Activated naive CD8-positive, alpha-beta T cell (primary cell): ENCODE results near the gene XYLT1.

ENCODE experiments used
- H3K27ac Mint-ChIP-seq: one replicate; pipeline ENCODE4 v1.8.0; 2021; ENCODE audit warnings: mixed read lengths
- H3K27me3 Mint-ChIP-seq: one replicate; pipeline ENCODE4 v1.8.0; 2021; ENCODE audit warnings: mixed read lengths
- H3K36me3 Mint-ChIP-seq: one replicate; pipeline ENCODE4 v1.8.0; 2021; ENCODE audit warnings: mixed read lengths
- H3K4me1 Mint-ChIP-seq: one replicate; pipeline ENCODE4 v1.8.0; 2021; ENCODE audit warnings: low read depth, mixed read lengths
- H3K4me3 Mint-ChIP-seq: one replicate; pipeline ENCODE4 v1.8.0; 2021; ENCODE audit warnings: mild to moderate bottlenecking, mixed read lengths
- H3K9me3 Mint-ChIP-seq: one replicate; pipeline ENCODE4 v1.8.0; 2021; ENCODE audit warnings: low read depth, mixed read lengths

Gene XYLT1

GRCh38 chr16:17070882-17071592 is 399.7 kb downstream of the XYLT1 start:
- peaks cover 2% of the 10 kb centered on the region for H3K36me3 Mint-ChIP-seq
- H3K9me3 Mint-ChIP-seq = no peaks in the 10 kb centered on the region
- H3K4me3 Mint-ChIP-seq = peak overlapping the region; percentile 84
- peaks cover 23% of the 10 kb centered on the region for H3K4me1 Mint-ChIP-seq
- peak overlapping the region; percentile 96 for H3K27ac Mint-ChIP-seq
- no peaks in the 10 kb centered on the region for H3K27me3 Mint-ChIP-seq

- peaks cover 2% of the 10 kb centered on the region for H3K36me3 Mint-ChIP-seq
- no peaks in the 10 kb centered on the region for H3K27me3 Mint-ChIP-seq
- H3K9me3 Mint-ChIP-seq = no peaks in the 10 kb centered on the region
- peak overlapping the region; percentile 11 for H3K27ac Mint-ChIP-seq
- H3K4me3 Mint-ChIP-seq = no peak overlapping the region
- peaks cover 23% of the 10 kb centered on the region for H3K4me1 Mint-ChIP-seq
These were observed 401.1 kb downstream of the XYLT1 start for GRCh38 chr16:17069681-17070080.

- H3K4me1 Mint-ChIP-seq = peaks cover 23% of the 10 kb centered on the region
- H3K4me3 Mint-ChIP-seq = no peak overlapping the region
- H3K27me3 Mint-ChIP-seq = no peaks in the 10 kb centered on the region
- H3K36me3 Mint-ChIP-seq = peaks cover 2% of the 10 kb centered on the region
- no peak overlapping the region for H3K27ac Mint-ChIP-seq
- no peaks in the 10 kb centered on the region for H3K9me3 Mint-ChIP-seq
These were observed 402.2 kb downstream of the XYLT1 start for GRCh38 chr16:17068524-17068923.

- H3K27me3 Mint-ChIP-seq = no peaks in the 10 kb centered on the region
- no peak overlapping the region for H3K4me3 Mint-ChIP-seq
- H3K9me3 Mint-ChIP-seq = no peaks in the 10 kb centered on the region
- H3K4me1 Mint-ChIP-seq = peaks cover 26% of the 10 kb centered on the region
- H3K36me3 Mint-ChIP-seq = peaks cover 2% of the 10 kb centered on the region
- no peak overlapping the region for H3K27ac Mint-ChIP-seq
These were observed 402.9 kb downstream of the XYLT1 start for GRCh38 chr16:17067882-17068281.

GRCh38 chr16:17063201-17064139 is 407.3 kb downstream of the XYLT1 start:
- Mint-ChIP-seq H3K4me3 (no peak overlapping the region), H3K27me3 (no peaks in the 10 kb centered on the region), H3K36me3 (peaks cover 4% of the 10 kb centered on the region), H3K27ac (no peak overlapping the region), H3K9me3 (no peaks in the 10 kb centered on the region), H3K4me1 (peaks cover 11% of the 10 kb centered on the region)

GRCh38 chr16:17062676-17063075 is 408.1 kb downstream of the XYLT1 start:
- Mint-ChIP-seq H3K9me3 (no peaks in the 10 kb centered on the region), H3K4me1 (peaks cover 10% of the 10 kb centered on the region), H3K4me3 (no peak overlapping the region), H3K27ac (no peak overlapping the region), H3K36me3 (peaks cover 6% of the 10 kb centered on the region), H3K27me3 (no peaks in the 10 kb centered on the region)

- Mint-ChIP-seq H3K4me1 (peaks cover 10% of the 10 kb centered on the region), H3K36me3 (peaks cover 6% of the 10 kb centered on the region), H3K27me3 (no peaks in the 10 kb centered on the region), H3K9me3 (no peaks in the 10 kb centered on the region), H3K27ac (no peak overlapping the region), H3K4me3 (no peak overlapping the region)
These were observed 409.4 kb downstream of the XYLT1 start for GRCh38 chr16:17061326-17061725.

GRCh38 chr16:17058471-17058870 is 412.3 kb downstream of the XYLT1 start:
- Mint-ChIP-seq H3K27me3 (no peaks in the 10 kb centered on the region), H3K27ac (no peak overlapping the region), H3K4me1 (peaks cover 10% of the 10 kb centered on the region), H3K9me3 (peaks cover 3% of the 10 kb centered on the region), H3K36me3 (peaks cover 9% of the 10 kb centered on the region), H3K4me3 (no peak overlapping the region)

GRCh38 chr16:17056666-17057065 is 414.1 kb downstream of the XYLT1 start:
- H3K36me3 Mint-ChIP-seq = peaks cover 15% of the 10 kb centered on the region
- H3K27me3 Mint-ChIP-seq = no peaks in the 10 kb centered on the region
- H3K4me1 Mint-ChIP-seq = peaks cover 7% of the 10 kb centered on the region
- H3K4me3 Mint-ChIP-seq = no peak overlapping the region
- peaks cover 11% of the 10 kb centered on the region for H3K9me3 Mint-ChIP-seq
- H3K27ac Mint-ChIP-seq = no peak overlapping the region

GRCh38 chr16:17053536-17054160 is 417.1 kb downstream of the XYLT1 start:
- Mint-ChIP-seq H3K36me3 (peaks cover 18% of the 10 kb centered on the region), H3K27ac (no peak overlapping the region), H3K27me3 (no peaks in the 10 kb centered on the region), H3K9me3 (peaks cover 14% of the 10 kb centered on the region), H3K4me3 (no peak overlapping the region), H3K4me1 (no peaks in the 10 kb centered on the region)
